Retinal pigment epithelial cell (primary cell): ENCODE measurements around the gene ARGLU1.

Experiments
- DNase-seq: peaks from one replicate; pipeline ENCODE4 v3.0.0-alpha.2; 2010; ENCODE audit warnings: low read depth
- H3K4me3 ChIP-seq: 2 replicates; pipeline ENCODE4 v1.5.1; 2011; ENCODE audit warnings: mild to moderate bottlenecking, low read length, control low read depth, moderate library complexity
- TF ChIP-seq, protein P1 (sequence below): conservative IDR thresholded peaks from 2 replicates; pipeline ENCODE4 v1.5.1; 2011; ENCODE audit warnings: low read depth, low read length, control low read depth, inconsistent platforms

The ARGLU1 gene

DNA sequence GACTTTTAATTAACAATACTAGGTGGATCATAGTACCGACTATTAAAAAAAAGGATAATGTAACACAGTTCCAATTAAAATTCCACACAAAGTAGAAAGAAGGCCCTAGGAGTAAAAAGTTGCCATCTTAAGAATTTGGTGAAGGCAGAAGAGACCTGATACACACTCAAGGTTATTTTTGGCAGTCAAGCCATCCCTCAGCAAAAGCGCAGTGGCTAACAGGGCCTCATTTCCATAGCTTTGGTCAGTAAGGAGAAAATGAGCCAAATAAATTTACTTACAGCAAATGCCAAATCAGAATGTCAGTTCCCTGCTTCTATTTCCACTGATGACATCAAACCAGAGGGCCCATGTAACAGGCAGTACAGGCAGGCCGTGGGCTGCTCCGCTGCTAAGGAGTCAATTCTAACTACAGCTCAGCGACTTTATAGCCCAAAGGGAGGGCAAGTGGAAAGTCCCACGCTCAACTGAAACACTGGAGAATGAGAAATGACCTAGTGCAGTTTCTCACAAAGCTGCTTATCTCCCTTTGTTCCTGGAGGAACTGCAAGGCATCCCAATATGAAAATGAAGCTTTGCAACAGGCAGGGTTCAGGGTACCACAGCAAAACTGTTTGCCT is 6.3 kb downstream of the ARGLU1 start:
- no peak for DNase-seq
- H3K4me3 ChIP-seq = no peak overlapping the region
- TF ChIP-seq, protein P1, sequence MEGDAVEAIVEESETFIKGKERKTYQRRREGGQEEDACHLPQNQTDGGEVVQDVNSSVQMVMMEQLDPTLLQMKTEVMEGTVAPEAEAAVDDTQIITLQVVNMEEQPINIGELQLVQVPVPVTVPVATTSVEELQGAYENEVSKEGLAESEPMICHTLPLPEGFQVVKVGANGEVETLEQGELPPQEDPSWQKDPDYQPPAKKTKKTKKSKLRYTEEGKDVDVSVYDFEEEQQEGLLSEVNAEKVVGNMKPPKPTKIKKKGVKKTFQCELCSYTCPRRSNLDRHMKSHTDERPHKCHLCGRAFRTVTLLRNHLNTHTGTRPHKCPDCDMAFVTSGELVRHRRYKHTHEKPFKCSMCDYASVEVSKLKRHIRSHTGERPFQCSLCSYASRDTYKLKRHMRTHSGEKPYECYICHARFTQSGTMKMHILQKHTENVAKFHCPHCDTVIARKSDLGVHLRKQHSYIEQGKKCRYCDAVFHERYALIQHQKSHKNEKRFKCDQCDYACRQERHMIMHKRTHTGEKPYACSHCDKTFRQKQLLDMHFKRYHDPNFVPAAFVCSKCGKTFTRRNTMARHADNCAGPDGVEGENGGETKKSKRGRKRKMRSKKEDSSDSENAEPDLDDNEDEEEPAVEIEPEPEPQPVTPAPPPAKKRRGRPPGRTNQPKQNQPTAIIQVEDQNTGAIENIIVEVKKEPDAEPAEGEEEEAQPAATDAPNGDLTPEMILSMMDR = no peak

GRCh38 chr13:106560821-106561220 is 7.1 kb downstream of the ARGLU1 start:
- DNase-seq = no peak
- TF ChIP-seq, protein P1 = no peak
- H3K4me3 ChIP-seq = no peak overlapping the region

DNA sequence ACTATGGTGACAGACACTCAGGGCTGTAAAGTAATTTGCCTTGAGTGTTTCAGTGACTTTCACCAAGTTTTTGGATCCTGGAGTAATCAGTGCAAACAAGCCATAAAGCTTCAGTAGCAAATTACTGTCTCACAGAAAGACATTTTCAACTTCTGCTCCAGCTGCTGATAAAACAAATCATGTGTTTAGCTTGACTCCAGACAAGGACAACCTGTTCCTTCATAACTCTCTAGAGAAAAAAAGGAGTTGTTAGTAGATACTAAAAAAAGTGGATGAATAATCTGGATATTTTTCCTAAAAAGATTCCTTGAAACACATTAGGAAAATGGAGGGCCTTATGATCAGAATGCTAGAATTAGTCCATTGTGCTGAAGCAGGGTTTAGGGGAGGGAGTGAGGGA is 9.4 kb downstream of the ARGLU1 start:
- H3K4me3 ChIP-seq = no peak overlapping the region
- TF ChIP-seq, protein P1 = no peak
- DNase-seq = no peak

DNA sequence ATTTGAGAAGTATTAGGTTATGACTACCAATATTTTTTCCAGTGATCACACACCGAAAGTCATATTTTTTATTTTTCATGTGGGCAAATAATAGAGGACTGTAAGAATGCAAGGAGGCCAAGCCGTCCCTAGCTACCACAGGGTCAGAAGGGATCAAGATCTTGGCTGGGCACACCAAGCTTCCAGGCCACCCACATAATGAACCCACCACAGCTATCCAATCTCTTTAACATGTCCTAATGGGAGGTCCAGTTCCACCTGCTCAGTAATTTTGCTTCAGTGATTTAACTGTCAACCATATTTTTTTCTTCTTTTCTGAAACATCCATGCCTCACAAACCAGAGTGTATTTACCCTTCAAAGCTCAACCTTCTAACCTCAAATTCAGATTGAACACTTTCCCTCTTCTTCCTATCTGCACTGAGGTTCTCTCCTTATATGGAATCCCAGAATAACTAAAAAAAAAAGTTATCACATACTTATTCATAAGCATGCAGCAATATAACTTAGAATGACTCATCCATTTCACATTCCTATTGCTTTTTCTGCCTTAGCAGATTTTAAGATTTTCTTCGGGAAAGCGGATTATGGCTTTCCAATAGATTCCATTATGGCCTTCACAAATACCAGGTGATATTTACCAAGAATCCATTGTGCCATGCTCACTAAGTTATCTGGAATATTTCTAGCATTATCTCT is 12.2 kb downstream of the ARGLU1 start:
- TF ChIP-seq, protein P1 = no peak
- no peak for DNase-seq

GRCh38 chr13:106551751-106552150 is 16.2 kb downstream of the ARGLU1 start:
- TF ChIP-seq, protein P1 = no peak
- no peak for DNase-seq
- no peak overlapping the region for H3K4me3 ChIP-seq

More for the DNA sequence above, 12.2 kb downstream of the ARGLU1 start:
- H3K4me3 ChIP-seq = no peak overlapping the region

DNA sequence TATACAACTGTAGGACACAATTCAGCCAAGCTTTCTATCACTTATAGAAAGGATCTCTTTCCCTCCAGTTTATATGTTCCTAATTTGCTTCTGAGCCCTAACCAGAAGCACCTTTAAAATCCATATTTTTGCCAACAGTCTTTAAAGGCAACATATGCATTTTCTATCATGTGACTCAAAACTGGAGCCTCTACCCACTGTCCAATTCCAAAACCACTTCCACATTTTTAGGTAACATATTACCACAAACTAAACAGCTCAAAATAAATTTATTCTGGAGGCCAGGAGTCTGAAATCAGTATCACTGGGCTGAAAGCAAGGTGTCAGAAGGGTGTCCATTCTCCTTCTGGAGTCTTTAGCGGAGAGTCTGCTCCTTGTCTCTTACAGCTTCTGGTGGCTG is 16.6 kb downstream of the ARGLU1 start:
- TF ChIP-seq, protein P1 = no peak
- no peak for DNase-seq
- no peak overlapping the region for H3K4me3 ChIP-seq

DNA sequence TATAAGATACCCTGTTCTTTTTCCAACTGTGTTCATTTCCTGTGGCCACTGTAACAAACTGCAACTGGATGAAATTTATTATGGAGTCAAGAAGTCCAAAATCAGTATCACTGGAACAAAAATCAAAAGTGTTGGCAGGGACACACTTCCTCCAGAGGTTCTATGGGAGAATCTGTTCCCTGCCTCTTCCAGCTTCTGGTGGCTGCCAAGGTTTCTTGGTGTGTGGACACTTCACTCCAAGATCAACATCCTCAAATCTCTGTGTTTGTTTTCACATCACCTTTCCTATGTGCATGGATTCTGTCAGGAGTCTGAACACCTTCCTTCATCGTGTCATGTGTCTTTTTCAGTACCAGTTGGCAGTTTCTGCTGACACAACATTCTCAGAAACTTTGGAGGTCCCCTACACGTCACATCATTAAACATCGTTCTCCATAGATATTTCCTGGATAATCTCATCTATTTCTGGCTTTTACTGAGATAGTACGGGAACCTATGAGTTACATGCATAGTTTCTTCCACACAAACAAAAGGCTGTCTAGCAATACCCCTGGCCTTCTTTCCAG is 17.3 kb downstream of the ARGLU1 start:
- DNase-seq = no peak
- no peak overlapping the region for H3K4me3 ChIP-seq
- TF ChIP-seq, protein P1 = no peak
